Measurements from ENCODE around the gene CARD11. TPM values are rescaled to one million over a fixed set of nuclear protein-coding genes. Genes with fewer than 3 reads are reported as not detected.

CARD11 gene
- total RNA-seq, 4 donors from 2014 or later: 0.96 to 47.5 (median 6.6) TPM

- Histone ChIP-seq H3K9me3 (no peaks in the 10 kb centered on the region), H3K27me3 (no peaks in the 10 kb centered on the region), H3K27ac (no peak overlapping the region), H3K36me3 (no peaks in the 10 kb centered on the region), H3K4me3 (no peak overlapping the region), H3K4me1 (peaks cover 0 to 3% (median 0%) of the 10 kb centered on the region in 4 donors)
- in situ Hi-C loops (cut with MboI; ENCODE audit: low pct_ligation_motif_present in 1 of 4, low pct_unique_long_range_greater_than_20kb in 1 of 4, low sequenced_read_pairs in 3 of 4) (no loop called here), intact Hi-C loops (cut with DNase I; ENCODE audit: low total_unique reads) (no loop called here)
- no peak for DNase-seq
- TF ChIP-seq POLR2A (IDR thresholded peaks at IDR 0.05) (no peak), CTCF (IDR thresholded peaks at IDR 0.05) (no peak), EP300 (IDR thresholded peaks at IDR 0.05; ENCODE audit: low read depth) (no peak), POLR2AphosphoS5 (IDR thresholded peaks at IDR 0.05) (no peak)
These were observed 93.1 kb downstream of the CARD11 start for GRCh38 chr7:2950578-2950977.

GRCh38 chr7:2948749-2949148 lies 94.9 kb downstream of the CARD11 start:
- Histone ChIP-seq H3K27me3 (no peaks in the 10 kb centered on the region), H3K27ac (no peak overlapping the region), H3K4me3 (no peak overlapping the region), H3K9me3 (no peaks in the 10 kb centered on the region), H3K36me3 (no peaks in the 10 kb centered on the region), H3K4me1 (peaks cover 0 to under 1% (median 0%) of the 10 kb centered on the region in 4 donors)
- intact Hi-C loops (cut with DNase I; ENCODE audit: low total_unique reads) (no loop called here), in situ Hi-C loops (cut with MboI; ENCODE audit: low pct_ligation_motif_present in 1 of 4, low pct_unique_long_range_greater_than_20kb in 1 of 4, low sequenced_read_pairs in 3 of 4) (no loop called here)
- TF ChIP-seq POLR2AphosphoS5 (IDR thresholded peaks at IDR 0.05) (no peak), EP300 (IDR thresholded peaks at IDR 0.05; ENCODE audit: low read depth) (no peak), POLR2A (IDR thresholded peaks at IDR 0.05) (no peak)
- 50 to 67% methylated on average over 2 of the region's 2 CpGs for WGBS, 2 donors (ENCODE audit: low coverage in 1 of 2)
- no peak for DNase-seq

- 88 to 90% methylated on average over 3 to 12 of the region's 12 CpGs for WGBS, 2 donors (ENCODE audit: low coverage in 1 of 2)
- no peak for DNase-seq
- TF ChIP-seq POLR2A (IDR thresholded peaks at IDR 0.05) (no peak), POLR2AphosphoS5 (IDR thresholded peaks at IDR 0.05) (no peak), CTCF (IDR thresholded peaks at IDR 0.05) (no peak), EP300 (IDR thresholded peaks at IDR 0.05; ENCODE audit: low read depth) (no peak)
These were observed 96.4 kb downstream of the CARD11 start for GRCh38 chr7:2947058-2947780.

GRCh38 chr7:2945171-2945570 lies 98.5 kb downstream of the CARD11 start:
- Histone ChIP-seq H3K27me3 (no peaks in the 10 kb centered on the region), H3K27ac (no peak overlapping the region), H3K4me1 (no peaks in the 10 kb centered on the region), H3K4me3 (no peak overlapping the region), H3K9me3 (no peaks in the 10 kb centered on the region), H3K36me3 (no peaks in the 10 kb centered on the region)
- no peak for DNase-seq
- TF ChIP-seq POLR2A (IDR thresholded peaks at IDR 0.05) (no peak), POLR2AphosphoS5 (IDR thresholded peaks at IDR 0.05) (no peak), CTCF (IDR thresholded peaks at IDR 0.05) (no peak), EP300 (IDR thresholded peaks at IDR 0.05; ENCODE audit: low read depth) (no peak)
- intact Hi-C loops (cut with DNase I; ENCODE audit: low total_unique reads) (no loop called here), in situ Hi-C loops (cut with MboI; ENCODE audit: low pct_ligation_motif_present in 1 of 4, low pct_unique_long_range_greater_than_20kb in 1 of 4, low sequenced_read_pairs in 3 of 4) (no loop called here)
- WGBS, 2 donors (ENCODE audit: low coverage in 1 of 2): 78 to 85% methylated on average over 4 of the region's 4 CpGs

More at GRCh38 chr7:2947058-2947780, 96.4 kb downstream of the CARD11 start:
- no peaks in the 10 kb centered on the region for H3K27me3 ChIP-seq
- no peaks in the 10 kb centered on the region for H3K9me3 ChIP-seq
- in situ Hi-C loops (cut with MboI; ENCODE audit: low pct_ligation_motif_present in 1 of 4, low pct_unique_long_range_greater_than_20kb in 1 of 4, low sequenced_read_pairs in 3 of 4) (no loop called here), intact Hi-C loops (cut with DNase I; ENCODE audit: low total_unique reads) (no loop called here)
- no peaks in the 10 kb centered on the region for H3K4me1 ChIP-seq
- H3K4me3 ChIP-seq: no peak overlapping the region
- no peaks in the 10 kb centered on the region for H3K36me3 ChIP-seq
- no peak overlapping the region for H3K27ac ChIP-seq
